Measurements from ENCODE around the gene ZNF827.

ZNF827 gene

DNA sequence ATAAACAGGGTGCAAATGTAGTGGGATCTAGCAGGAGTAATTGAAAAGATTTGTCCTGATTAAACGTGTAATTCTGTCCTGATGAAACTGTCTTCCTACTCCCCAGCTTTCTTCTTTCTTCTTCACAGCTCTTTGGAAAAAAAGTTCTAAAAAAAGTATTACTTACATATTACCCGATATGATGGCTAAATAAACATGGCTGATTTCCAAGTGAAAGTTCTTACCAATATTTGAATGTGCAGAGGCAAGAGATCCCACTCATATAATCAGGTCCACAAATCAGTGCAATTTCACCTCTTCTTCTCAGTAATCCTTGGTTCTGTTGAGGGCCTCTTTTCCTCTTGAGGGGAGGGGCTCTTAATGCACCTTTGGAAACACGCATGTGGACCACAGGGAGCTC is 78.7 kb downstream of the ZNF827 start:
- H3K4me2 ChIP-seq (ENCODE audit: low read depth, low read length, poor library complexity, severe bottlenecking), result no peak overlapping the region
- H3K9ac ChIP-seq (ENCODE audit: low read length), result no peak overlapping the region
- H3K27ac ChIP-seq (ENCODE audit: low read depth, low read length), result no peak overlapping the region
- no peak for TF ChIP-seq EZH2phosphoT487 (conservative IDR thresholded peaks at IDR 0.05; ENCODE audit: low read length)
- TF ChIP-seq, protein P1, sequence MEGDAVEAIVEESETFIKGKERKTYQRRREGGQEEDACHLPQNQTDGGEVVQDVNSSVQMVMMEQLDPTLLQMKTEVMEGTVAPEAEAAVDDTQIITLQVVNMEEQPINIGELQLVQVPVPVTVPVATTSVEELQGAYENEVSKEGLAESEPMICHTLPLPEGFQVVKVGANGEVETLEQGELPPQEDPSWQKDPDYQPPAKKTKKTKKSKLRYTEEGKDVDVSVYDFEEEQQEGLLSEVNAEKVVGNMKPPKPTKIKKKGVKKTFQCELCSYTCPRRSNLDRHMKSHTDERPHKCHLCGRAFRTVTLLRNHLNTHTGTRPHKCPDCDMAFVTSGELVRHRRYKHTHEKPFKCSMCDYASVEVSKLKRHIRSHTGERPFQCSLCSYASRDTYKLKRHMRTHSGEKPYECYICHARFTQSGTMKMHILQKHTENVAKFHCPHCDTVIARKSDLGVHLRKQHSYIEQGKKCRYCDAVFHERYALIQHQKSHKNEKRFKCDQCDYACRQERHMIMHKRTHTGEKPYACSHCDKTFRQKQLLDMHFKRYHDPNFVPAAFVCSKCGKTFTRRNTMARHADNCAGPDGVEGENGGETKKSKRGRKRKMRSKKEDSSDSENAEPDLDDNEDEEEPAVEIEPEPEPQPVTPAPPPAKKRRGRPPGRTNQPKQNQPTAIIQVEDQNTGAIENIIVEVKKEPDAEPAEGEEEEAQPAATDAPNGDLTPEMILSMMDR (IDR thresholded peaks at IDR 0.05; ENCODE audit: insufficient read depth, low read length, poor library complexity, severe bottlenecking), result no peak
- H4K20me1 ChIP-seq (ENCODE audit: low read depth, low read length), result no peaks in the 10 kb centered on the region
- H3K9me3 ChIP-seq (ENCODE audit: insufficient read depth, low read length), result no peaks in the 10 kb centered on the region
- H2AFZ ChIP-seq (ENCODE audit: low read depth, low read length, severe bottlenecking), result no peak overlapping the region
- H3K9me2 ChIP-seq (replicated peaks; ENCODE audit: insufficient read depth, low read length), result no peaks in the 10 kb centered on the region
- H3F3A ChIP-seq (ENCODE audit: insufficient read depth), result no peaks in the 10 kb centered on the region
- H3K79me2 ChIP-seq (ENCODE audit: insufficient read depth, low read length), result 0 out of 2 replicates have a peak, but pooled peaks cover 14% of the 10 kb centered on the region
- peaks cover 9% of the 10 kb centered on the region; the same call in 1 of the 2 replicates for H3K36me3 ChIP-seq (ENCODE audit: low read length)
- no peaks in the 10 kb centered on the region for H3K27me3 ChIP-seq (ENCODE audit: low read length)
- no peak overlapping the region for H3K4me3 ChIP-seq (ENCODE audit: insufficient read depth, low read length, poor library complexity, severe bottlenecking)

DNA sequence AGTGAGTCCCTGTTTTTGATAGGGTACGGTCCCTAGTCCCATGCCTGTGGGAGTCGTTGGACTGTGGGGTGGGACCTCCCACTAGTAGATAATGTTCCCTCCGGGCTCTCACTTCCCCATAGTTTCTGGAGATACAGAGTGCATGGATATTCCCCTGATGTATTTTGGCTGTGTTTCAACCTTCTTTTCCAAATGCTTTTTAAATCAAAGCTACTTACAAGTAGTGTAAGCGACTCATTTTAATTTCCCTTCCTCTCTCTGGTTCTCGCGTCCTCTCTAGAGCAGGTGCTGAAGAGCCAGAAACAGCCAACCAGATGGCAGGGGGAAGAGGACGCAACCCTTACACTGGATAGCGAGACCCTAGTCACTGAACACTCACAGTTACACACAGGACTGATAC is 79.2 kb downstream of the ZNF827 start:
- 0 out of 2 replicates have a peak, but pooled peaks cover 10% of the 10 kb centered on the region for H3K79me2 ChIP-seq (ENCODE audit: insufficient read depth, low read length)
- TF ChIP-seq EZH2phosphoT487 (conservative IDR thresholded peaks at IDR 0.05; ENCODE audit: low read length), result no peak
- TF ChIP-seq, protein P1 (IDR thresholded peaks at IDR 0.05; ENCODE audit: insufficient read depth, low read length, poor library complexity, severe bottlenecking), result no peak
- H3K9ac ChIP-seq (ENCODE audit: low read length), result no peak overlapping the region
- H3K4me2 ChIP-seq (ENCODE audit: low read depth, low read length, poor library complexity, severe bottlenecking), result no peak overlapping the region
- no peak overlapping the region for H3K4me3 ChIP-seq (ENCODE audit: insufficient read depth, low read length, poor library complexity, severe bottlenecking)
- peaks cover 9% of the 10 kb centered on the region; the same call in 1 of the 2 replicates for H3K36me3 ChIP-seq (ENCODE audit: low read length)
- H4K20me1 ChIP-seq (ENCODE audit: low read depth, low read length), result no peaks in the 10 kb centered on the region
- no peaks in the 10 kb centered on the region for H3K27me3 ChIP-seq (ENCODE audit: low read length)
- no peaks in the 10 kb centered on the region for H3K9me2 ChIP-seq (replicated peaks; ENCODE audit: insufficient read depth, low read length)
- H3K27ac ChIP-seq (ENCODE audit: low read depth, low read length), result no peak overlapping the region
- H3K9me3 ChIP-seq (ENCODE audit: insufficient read depth, low read length), result no peaks in the 10 kb centered on the region
- no peaks in the 10 kb centered on the region for H3F3A ChIP-seq (ENCODE audit: insufficient read depth)
- H2AFZ ChIP-seq (ENCODE audit: low read depth, low read length, severe bottlenecking), result no peak overlapping the region

DNA sequence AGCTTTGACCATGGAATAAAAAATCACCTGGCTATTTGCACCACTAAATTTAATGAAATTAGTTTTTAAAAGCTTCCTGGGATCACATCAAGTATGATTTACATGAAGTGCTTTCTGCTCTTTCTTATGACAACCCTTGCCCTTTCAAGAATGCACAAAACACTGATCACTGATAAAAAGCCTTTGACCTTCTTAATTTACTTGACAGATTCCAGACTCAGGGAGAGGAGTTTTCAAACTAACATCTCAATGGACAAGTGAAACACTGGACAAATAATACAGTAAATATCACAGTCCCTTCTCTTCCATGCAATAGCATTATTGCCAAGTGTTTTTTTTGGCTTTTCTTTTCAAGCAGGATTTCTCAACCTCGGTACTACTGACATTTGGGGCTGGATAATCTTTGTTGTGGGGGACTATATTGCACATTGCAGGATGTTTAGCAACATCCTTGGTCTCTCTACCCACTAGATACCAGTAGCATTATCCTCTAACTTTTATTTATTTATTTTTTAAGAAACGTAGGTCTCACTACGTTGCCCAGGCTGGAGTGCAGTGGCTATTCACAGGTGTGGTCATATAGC is 86.3 kb downstream of the ZNF827 start:
- H3K4me2 ChIP-seq (ENCODE audit: low read depth, low read length, poor library complexity, severe bottlenecking), result no peak overlapping the region
- TF ChIP-seq EZH2phosphoT487 (conservative IDR thresholded peaks at IDR 0.05; ENCODE audit: low read length), result no peak
- TF ChIP-seq, protein P1 (IDR thresholded peaks at IDR 0.05; ENCODE audit: insufficient read depth, low read length, poor library complexity, severe bottlenecking), result no peak
- no peak overlapping the region for H3K27ac ChIP-seq (ENCODE audit: low read depth, low read length)
- H3K27me3 ChIP-seq (ENCODE audit: low read length), result no peaks in the 10 kb centered on the region
- H3K9me2 ChIP-seq (replicated peaks; ENCODE audit: insufficient read depth, low read length), result no peaks in the 10 kb centered on the region
- H3K79me2 ChIP-seq (ENCODE audit: insufficient read depth, low read length), result peaks cover 3% of the 10 kb centered on the region; the same call in 1 of the 2 replicates
- H3K9ac ChIP-seq (ENCODE audit: low read length), result no peak overlapping the region
- H3F3A ChIP-seq (ENCODE audit: insufficient read depth), result no peaks in the 10 kb centered on the region
- H3K36me3 ChIP-seq (ENCODE audit: low read length), result peaks cover 5% of the 10 kb centered on the region
- H2AFZ ChIP-seq (ENCODE audit: low read depth, low read length, severe bottlenecking), result no peak overlapping the region
- H3K9me3 ChIP-seq (ENCODE audit: insufficient read depth, low read length), result no peaks in the 10 kb centered on the region
- H4K20me1 ChIP-seq (ENCODE audit: low read depth, low read length), result no peaks in the 10 kb centered on the region
- no peak overlapping the region for H3K4me3 ChIP-seq (ENCODE audit: insufficient read depth, low read length, poor library complexity, severe bottlenecking)
